Endothelial cell of umbilical vein (primary cell): Measurements from ENCODE around the gene ZG16B.

ENCODE experiments used
- CTCF ChIP-seq, 2 donors: IDR thresholded peaks; 1 replicate in 1 of 2; 2 replicates in 1 of 2; pipeline ENCODE4 v1.5.1; 2011; ENCODE audit warnings: low read length in 2 of 2, mild to moderate bottlenecking in 2 of 2, moderate library complexity in 2 of 2, control low read depth in 1 of 2, inconsistent platforms in 1 of 2, low read depth in 1 of 2; ENCODE audit not compliant: insufficient read depth in 1 of 2; ENCODE audit errors: extremely low read depth in 1 of 2
- EZH2 ChIP-seq: IDR thresholded peaks from 2 replicates; pipeline ENCODE4 v1.6.1; 2012; ENCODE audit warnings: borderline replicate concordance, low read depth, mild to moderate bottlenecking, moderate library complexity, low read length, inconsistent platforms; ENCODE audit not compliant: severe bottlenecking
- JUN ChIP-seq: IDR thresholded peaks from 2 replicates; pipeline ENCODE4 v1.6.1; 2011; ENCODE audit warnings: borderline replicate concordance, low read depth; ENCODE audit not compliant: insufficient read length, insufficient read depth
- MAX ChIP-seq: IDR thresholded peaks from 2 replicates; pipeline ENCODE4 v1.6.1; 2011; ENCODE audit not compliant: insufficient read depth, insufficient read length
- MYC ChIP-seq: IDR thresholded peaks from one replicate; pipeline ENCODE4 v1.6.1; 2011; ENCODE audit warnings: mild to moderate bottlenecking, low read depth, low read length
- POLR2A ChIP-seq: IDR thresholded peaks from 2 replicates; pipeline ENCODE4 v1.6.1; 2012; ENCODE audit warnings: low read depth, mild to moderate bottlenecking, control low read depth, low read length
- POLR2AphosphoS5 ChIP-seq: IDR thresholded peaks from 2 replicates; pipeline ENCODE4 v1.6.1; 2012; ENCODE audit warnings: low read depth, mild to moderate bottlenecking, control low read depth, low read length, moderate library complexity; ENCODE audit not compliant: insufficient read depth

- no peak for TF ChIP-seq CTCF (IDR thresholded peaks at IDR 0.05; ENCODE audit: extremely low read depth in 1 of 2, insufficient read depth in 1 of 2, low read depth in 1 of 2, low read length in 2 of 2)
- no peak for TF ChIP-seq POLR2AphosphoS5
- no peak for TF ChIP-seq JUN
- no peak for TF ChIP-seq MYC
- TF ChIP-seq EZH2, result no peak
- no peak for TF ChIP-seq POLR2A
- TF ChIP-seq MAX, result no peak
Observed at GRCh38 chr16:2848933-2849725, 19.0 kb downstream of the ZG16B start.
